Astrocyte (in vitro differentiated cells and primary cell): Measurements from ENCODE around the gene CBX6.

ENCODE experiments used
- EZH2 ChIP-seq: IDR thresholded peaks from 2 replicates; pipeline ENCODE4 v1.6.1; 2012; ENCODE audit warnings: mild to moderate bottlenecking, low read length, inconsistent platforms; ENCODE audit not compliant: insufficient read depth
- TF ChIP-seq, protein P1 (sequence below): IDR thresholded peaks from 2 replicates; pipeline ENCODE4 v1.5.1; 2011; ENCODE audit warnings: low read depth, mild to moderate bottlenecking, inconsistent platforms, low read length, moderate library complexity; ENCODE audit not compliant: insufficient read depth

DNA sequence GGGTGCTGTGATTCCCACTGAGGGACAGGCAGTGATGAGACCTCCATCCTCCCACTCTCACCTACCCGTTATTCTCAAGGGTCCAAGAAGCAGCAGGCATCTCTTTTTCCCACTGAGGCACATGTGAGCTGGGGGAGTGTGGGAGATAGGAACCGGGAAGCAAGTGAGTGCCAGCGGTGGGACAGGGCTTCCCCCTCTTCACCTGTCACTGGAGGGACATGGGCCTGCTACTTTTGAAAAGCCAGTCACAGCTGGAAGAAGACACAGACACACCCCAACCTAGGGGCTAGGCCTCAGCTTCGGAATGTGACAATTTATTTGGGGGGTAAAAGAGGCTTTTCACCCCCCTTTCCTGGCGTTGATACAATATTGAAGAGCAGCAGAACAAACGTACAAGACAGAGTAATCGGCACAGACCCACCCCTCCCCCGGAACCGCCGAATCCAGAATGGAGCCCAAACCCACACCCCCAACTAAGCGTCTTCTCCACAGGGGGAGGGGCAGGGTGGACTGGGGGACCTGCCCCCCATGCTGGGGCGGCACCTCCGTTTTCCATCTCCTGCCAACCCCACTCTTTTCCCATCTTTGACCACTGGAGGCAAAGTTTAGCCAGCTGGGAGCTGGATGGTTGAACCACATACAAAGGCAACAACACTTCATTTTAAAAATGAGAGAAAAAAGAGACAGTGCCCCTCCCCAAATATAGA lies 10.7 kb downstream of the CBX6 start:
- TF ChIP-seq, protein P1, sequence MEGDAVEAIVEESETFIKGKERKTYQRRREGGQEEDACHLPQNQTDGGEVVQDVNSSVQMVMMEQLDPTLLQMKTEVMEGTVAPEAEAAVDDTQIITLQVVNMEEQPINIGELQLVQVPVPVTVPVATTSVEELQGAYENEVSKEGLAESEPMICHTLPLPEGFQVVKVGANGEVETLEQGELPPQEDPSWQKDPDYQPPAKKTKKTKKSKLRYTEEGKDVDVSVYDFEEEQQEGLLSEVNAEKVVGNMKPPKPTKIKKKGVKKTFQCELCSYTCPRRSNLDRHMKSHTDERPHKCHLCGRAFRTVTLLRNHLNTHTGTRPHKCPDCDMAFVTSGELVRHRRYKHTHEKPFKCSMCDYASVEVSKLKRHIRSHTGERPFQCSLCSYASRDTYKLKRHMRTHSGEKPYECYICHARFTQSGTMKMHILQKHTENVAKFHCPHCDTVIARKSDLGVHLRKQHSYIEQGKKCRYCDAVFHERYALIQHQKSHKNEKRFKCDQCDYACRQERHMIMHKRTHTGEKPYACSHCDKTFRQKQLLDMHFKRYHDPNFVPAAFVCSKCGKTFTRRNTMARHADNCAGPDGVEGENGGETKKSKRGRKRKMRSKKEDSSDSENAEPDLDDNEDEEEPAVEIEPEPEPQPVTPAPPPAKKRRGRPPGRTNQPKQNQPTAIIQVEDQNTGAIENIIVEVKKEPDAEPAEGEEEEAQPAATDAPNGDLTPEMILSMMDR, result peak; percentile 12
- no peak for TF ChIP-seq EZH2
